CD4-positive, alpha-beta T cell treated with Interleukin-10 for 1 hour (primary cell): ENCODE data around the gene HSF5.

ENCODE experiments used
- DNase-seq: peaks from one replicate; pipeline ENCODE4 v3.0.0-alpha.2; 2020

HSF5 gene, protein sequence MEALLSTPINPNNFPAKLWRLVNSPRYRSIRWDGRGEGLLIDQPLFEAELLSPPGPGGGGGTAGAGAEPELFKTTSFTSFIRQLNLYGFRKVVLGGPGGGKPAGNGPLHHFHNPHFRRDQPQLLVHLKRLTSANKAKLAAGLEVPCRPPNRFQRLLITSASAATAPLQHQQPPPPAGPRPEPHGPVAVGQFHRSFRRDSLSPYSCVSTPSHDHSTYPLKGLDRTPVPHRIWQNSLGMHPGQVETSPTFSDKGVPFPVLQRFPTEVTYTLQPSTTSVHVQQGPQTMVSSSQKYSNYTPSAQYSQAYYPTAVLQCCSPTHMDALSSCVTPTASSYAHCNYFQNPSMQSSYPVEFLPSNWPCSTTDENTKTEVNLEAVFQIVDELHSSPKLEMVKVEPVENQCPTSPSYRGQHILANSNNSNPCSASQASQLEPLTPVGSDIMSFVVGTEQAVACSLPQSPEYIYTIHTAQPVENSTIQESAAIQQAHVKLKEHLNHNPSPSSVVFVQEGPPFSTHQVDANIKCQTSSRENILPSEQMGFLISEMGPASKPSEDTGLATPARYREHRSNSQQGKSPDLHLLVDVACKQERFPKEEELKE

DNA sequence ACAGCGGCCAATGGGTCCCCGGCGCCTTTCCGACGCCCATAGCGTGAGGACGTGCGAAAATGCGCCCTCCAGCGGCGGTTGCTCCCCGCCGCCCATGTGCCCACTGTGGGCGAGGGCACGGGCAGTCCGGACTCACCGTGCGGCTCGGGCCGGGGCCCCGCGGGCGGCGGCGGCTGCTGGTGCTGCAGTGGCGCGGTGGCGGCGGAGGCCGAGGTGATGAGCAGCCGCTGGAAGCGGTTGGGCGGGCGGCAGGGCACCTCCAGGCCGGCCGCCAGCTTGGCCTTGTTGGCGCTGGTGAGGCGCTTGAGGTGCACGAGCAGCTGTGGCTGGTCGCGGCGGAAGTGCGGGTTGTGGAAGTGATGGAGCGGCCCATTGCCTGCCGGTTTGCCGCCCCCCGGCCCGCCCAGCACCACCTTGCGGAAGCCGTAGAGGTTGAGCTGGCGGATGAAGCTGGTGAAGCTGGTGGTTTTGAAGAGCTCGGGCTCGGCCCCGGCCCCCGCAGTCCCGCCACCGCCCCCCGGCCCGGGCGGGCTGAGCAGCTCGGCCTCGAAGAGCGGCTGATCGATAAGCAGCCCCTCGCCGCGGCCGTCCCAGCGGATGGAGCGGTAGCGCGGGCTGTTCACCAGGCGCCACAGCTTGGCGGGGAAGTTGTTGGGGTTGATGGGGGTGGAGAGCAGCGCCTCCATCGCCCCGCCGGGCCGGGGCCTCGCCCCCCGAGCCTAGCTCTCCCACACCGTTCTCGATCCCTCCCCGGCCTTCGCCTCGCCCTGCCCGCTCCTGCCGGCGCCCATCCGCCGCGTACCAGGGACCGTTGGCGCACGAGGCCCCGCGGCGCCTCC lies at the start of gene HSF5:
Gene HSF5 (minus strand): TSS at position 820 of the 839 bp plus-strand sequence. CDS start 134 bp downstream, at position 686.
- peak; percentile 79 for DNase-seq

DNA sequence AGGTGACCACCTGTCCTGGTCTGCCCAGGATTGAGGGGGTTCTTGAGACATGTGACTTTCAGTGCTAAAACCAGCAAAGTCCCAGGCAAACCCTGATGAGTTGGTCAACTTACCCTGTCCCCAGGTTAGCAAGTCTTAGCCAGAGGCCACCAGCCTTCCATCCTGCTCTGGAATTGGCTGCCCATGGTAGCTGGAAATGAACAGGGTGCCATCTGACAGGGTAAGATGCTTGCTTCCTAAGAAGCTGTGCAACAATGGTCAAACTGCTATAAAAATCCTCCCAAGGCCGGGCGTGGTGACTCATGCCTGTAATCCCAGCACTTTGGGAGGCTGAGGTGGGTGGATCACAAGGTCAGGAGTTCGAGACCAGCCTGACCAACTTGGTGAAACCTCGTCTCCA lies 49.1 kb upstream of the HSF5 start:
- DNase-seq, result no peak

DNA sequence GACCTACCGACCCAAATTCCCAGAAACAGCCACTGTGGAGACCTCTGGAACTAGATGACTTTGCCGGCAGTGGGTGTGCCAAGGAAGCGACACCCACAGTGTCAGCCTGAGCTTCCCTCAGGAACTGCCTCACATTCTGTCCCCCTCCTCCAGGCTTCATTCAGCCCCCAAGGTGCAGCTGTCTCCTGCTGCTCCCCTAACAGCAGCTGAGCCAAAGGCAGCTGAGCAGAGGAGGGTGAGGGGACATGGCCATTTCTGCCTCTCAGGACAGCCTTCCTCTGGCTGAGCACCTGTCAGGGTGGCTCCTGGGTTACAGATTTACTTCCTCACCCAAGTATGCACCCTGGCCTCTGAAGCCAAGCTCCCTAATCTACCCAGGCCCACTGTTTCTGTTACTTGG lies 48.3 kb upstream of the HSF5 start:
- no peak for DNase-seq

DNA sequence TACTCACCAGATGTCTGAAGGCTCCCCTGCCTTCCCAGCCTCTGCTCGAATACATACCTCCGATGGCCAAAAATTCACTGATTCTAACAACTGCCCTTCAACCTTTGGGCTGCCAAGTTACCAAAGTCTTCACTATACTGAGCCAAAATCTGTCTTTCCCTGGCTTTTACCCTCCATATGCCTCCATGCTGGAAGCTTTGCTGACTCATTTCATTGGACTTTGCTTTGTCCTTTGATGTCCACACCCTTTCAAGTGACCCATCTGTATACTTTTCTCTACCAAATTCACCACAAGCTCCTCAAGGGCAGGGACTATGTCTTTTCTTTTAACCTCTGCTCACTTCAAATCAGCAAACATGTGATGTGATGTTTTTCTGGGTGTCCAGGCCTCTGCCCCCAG lies 47.2 kb upstream of the HSF5 start:
- no peak for DNase-seq

DNA sequence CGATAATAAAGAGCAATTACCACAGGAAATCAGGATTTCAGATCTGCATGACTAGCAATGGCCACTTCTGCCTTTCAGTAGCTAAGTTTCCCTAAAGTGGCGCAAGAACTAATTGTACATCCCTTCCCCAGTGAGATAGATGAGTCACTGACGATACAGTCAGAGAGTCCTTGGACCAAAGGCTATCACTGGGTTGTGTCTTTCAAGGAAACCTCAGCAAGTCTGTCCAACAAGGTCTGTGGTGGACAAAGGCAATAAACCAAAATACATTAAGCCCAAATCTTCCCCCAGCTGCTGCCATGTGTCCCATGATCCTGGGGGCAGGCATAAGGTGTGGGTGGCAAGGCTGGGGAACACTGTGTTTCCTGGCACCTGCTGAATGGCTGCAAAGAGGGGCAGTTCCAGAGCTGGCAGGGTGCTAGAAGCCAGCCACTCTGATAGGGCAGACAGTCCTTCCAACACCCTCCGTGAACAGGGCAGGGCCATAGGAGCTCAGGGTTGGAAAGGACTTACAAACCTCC lies 46.8 kb upstream of the HSF5 start:
- no peak for DNase-seq

DNA sequence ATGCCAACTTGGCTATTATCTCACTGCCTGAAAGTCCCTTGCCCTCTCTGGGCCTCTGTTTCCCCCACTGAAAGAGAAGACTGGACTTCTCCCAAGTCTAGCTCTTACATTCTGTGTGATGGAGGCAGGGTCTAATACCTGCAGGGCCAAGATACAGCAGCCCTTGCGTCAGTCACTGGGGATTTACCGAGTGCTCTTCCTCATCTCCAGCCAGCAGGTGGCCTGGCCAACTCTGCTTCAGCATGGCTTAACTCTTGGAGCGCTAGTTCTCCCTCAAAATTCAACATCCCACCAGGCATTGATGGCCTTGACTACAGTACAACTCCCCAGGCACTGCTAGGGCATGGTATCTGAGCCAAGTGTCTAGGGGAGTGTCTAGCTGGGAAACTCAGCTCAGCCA lies 46.1 kb upstream of the HSF5 start:
- no peak for DNase-seq

DNA sequence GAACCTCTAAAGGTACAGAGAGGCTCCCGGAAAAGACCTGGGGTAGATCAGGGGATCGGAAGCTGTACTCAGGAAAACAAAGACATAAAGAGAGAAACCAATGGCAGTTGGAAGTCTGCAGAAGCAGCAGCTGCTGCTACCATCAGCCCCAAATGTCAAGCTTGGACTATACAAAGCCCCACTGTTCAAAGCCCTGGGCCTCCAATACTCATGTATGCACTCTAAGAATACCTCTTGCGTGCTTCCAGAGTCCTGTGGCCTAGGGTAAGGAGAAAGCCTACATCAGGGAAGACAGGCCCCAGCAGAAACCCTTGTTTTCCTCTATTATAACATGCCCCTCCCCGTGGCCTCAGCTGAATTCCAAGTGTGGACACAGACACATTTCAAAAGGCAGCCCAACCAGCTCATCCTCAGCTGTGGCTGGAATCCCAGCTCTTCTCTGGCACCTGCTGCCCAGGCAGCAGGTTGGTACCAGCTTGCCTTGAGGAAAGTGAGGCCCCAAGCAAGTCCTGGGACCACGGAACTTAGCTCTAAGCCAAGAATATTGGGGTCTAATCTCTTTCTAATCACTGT lies 45.5 kb upstream of the HSF5 start:
- DNase-seq, result no peak

DNA sequence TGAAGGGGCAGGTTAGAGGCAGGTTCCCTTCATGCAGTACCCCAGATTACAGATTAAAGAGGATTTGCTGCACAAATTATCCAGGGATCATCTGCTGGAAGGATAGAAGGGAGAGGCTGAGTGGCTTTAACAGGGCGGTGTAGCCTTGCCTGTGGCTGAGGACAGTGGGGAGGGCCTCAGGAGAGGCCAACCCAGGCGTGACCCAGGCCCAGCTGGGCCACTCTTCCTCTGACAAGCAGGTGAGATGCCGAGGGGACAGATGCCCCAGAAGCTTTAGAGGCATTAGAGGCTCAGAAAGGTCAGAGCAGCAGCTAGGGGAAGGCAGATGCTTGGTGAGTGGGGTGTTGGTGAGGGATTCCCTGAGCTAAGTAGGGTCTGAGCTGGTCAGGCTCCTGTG lies 44.3 kb upstream of the HSF5 start:
- DNase-seq, result no peak

DNA sequence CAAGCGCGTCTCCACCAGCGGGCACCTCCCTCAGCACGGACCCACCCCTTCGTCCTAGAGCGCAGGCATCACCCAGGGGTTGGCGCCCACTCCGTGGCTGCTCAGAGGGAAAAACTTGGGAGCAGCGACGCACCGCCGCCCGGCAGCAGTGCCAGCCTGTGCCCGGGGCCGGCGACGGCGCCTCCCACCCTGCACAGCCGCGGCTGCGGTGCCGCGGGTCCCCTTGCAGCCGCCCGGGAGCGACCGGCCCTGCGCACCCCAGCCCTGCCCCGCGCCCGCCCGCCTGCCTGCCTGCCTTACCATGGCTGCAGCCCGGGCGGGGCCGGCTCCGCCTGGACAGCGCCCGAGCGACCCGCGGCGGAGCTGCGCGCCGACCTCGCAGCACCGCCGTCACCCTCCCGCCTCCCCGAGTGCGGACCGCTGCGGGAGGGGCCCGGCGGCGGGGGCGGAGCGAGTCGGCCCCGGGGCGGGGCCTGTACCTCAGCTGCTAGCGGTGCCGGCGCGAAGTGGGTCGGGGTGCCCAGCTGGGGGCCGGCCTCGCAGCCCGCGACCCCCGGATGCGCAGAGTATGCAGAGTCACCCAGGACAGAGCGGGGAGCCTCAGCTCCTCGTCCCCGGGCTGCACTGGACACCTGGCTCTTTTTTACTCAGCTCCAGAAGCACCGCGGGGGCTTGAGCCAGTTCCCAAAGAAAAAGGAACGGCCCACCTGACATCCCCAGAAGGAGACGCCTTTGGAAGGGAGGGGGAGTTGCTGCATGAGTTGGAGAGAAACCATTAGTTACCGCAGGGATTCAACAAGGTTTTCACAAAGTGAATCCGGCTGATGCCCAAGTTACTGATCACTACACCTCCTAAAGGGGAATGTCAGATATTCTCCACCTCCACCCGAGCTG lies 43.7 kb upstream of the HSF5 start:
- DNase-seq, result peak; percentile 73

DNA sequence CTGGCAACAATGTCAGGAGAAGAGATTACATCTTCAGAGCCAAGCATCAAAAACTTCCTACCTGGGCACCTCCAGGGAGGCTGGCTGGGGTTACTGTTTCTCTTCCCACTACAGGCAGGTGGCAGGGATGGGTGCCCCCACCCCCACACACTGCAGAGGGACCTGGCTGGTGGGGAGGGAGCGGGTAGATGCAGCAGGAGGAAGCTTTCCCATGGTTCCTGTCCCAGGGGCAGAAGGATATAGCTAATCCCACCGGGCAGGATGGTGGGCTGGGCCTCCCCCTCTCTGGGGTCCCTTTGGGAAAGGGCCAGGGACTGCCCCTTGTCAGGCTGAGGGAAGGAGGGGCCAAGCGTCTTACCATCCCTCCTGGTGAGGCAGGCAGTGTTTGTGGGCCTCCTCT lies 42.9 kb upstream of the HSF5 start:
- no peak for DNase-seq

DNA sequence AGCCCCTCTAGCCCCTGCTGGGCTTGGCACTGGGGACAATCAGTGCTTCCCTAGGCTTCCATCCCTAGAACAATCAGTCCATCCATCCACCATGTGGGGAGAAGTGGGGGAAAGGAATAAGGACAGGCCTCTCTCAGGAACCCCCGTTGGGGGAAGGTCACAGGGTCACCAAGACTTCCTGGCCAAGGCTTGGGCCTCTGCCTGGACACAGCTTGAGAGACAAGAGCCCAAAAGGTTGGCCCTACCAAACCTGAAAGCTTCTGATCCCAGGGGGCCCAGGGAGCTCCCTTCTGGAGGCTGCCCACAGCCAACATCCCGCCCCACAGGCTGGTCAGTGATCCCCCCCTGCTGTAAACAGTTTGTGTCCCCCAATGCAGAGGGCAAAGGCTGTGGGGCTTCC lies 42.4 kb upstream of the HSF5 start:
- DNase-seq, result no peak

DNA sequence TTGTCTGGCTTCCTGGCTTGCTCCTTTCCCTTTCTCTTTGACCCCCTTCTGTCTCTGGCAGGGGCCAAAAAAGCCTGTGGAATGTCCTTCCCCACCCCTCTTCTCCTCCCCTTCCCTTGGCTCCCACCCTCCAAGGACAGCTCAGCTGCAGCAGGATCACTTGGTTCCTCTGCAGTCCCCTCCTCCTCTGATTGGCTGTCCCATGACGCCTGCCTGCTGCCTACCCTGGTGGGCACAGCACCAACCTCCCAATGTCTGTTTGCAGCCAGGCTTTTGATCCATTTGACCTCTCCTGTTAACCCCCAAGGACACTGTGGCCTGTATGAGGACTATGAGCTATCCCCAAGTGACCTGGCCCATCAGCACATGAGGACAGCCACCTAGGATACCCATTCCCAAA lies 41.1 kb upstream of the HSF5 start:
- no peak for DNase-seq

DNA sequence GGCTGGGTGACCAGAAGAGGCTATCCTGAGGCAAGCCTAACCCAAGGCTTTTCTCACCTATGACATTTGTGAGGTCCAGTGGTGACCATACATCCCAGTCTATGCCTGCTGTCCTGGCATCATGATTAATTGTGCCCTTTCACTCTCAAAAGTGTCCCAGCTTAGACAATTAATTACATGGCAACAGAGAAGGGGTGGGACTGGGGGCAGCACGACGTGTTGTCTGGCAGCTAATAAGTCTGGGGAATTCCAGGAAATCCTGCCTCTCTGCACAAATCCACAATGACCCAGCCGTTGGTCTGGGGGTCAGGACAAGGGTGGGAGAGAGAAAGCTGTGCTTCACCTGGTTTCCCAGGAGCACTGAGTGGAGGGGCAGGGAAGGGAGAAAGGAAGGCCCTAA lies 40.2 kb upstream of the HSF5 start:
- no peak for DNase-seq

DNA sequence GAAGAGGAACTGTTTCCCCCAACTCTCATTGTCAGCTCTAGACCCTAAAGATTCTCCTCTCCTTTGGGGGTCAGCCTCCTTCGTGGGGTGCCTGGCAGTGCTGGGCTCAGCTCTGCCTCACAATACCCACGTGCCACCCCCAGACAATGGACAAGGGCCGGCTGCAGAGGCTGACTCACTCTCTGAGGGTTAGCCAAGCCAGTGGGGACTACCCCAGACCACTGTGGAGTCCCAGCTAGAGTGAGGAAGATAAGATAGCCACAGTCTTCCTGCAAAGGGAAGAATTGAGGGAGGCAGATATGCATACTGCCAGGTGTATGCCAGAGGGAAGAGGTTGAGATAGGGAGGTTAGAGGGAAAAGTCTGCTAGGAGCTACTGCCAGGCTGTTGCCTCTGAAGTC lies 39.7 kb upstream of the HSF5 start:
- no peak for DNase-seq

DNA sequence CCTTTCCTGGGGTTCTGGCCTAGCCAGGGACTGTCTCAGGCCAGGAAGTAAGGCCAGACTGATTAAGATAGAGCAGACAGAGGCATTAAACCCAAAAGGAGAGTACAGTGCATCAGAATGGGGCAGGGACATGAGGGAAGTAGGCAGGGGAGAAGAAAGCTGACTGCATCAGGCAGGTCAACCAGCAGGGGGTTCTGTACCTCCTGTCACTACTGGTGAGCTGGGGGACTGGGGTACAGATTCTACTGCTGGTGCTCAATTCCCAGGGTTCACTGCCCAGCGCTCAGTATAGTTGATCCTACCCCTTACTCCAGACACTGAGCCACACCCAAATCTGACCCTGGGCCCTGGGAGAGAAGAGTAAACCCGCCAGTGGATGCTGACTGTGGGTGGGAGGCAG lies 39.1 kb upstream of the HSF5 start:
- no peak for DNase-seq

DNA sequence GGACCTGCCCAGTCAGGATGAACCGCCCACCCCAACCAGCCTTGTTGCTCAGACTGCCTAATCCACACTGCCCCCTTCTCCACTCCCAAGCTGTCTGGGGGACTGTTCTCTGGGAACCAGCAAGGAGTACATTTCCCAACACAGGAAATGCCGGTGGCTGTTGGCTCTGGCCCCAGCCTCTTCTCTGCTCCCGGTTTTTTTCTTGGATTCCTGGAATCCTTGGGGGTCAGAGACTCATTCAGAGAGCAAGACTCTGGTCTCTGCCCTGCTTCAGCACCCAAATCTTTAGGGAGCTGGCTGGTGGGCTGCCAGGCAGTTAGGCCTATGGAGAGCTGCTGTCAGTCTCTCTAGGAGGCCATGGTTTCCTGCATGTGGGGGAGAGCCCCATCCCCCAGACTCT lies 37.0 kb upstream of the HSF5 start:
- DNase-seq, result no peak

DNA sequence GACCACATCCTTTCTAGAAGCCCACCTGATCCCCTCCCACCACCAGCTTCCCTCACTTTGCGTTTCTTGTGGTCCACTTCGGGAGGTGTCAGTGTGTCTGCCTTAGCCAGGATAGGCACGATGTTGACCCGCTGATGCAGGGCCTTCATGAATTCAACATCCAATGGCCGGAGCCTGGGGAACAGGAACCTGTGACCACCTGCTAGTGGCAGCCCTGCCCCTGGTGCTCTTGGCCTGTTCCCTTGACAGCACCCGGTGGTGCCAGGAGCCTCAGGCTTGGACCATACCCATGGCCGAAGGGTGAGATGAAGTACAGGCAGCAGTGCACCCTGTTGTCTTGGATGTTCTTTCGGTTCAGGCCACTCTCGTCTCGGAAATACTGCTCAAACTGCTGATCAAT lies 33.5 kb upstream of the HSF5 start:
- no peak for DNase-seq

DNA sequence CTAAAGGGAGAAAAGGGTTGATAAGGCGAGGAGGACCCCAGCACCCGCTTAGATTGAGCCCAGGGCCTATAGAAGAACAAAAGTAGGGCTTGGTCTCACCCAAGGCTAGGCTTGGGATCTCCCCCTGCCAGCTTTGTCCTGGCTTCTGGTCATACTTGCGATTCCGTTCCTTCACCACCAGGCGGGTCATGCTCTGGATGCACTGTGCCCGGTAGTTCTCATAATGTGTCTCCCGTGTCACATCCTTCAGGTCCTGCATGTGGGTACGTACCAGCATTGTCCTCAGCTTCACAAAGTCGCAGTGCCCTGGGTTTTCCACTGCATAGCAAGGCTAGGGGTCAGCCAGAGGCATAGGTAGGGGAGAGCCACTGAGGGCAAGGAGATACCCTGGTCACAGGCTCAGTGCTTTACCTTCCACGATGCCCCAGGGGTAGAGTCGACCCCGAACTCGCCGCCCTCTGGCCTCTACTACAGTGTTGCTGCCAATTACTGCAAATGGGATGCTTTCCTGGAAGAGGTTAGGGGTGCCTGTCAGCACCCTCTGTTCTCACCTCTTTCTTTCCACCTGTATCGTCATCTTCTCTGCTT lies 32.7 kb upstream of the HSF5 start:
- DNase-seq, result no peak

DNA sequence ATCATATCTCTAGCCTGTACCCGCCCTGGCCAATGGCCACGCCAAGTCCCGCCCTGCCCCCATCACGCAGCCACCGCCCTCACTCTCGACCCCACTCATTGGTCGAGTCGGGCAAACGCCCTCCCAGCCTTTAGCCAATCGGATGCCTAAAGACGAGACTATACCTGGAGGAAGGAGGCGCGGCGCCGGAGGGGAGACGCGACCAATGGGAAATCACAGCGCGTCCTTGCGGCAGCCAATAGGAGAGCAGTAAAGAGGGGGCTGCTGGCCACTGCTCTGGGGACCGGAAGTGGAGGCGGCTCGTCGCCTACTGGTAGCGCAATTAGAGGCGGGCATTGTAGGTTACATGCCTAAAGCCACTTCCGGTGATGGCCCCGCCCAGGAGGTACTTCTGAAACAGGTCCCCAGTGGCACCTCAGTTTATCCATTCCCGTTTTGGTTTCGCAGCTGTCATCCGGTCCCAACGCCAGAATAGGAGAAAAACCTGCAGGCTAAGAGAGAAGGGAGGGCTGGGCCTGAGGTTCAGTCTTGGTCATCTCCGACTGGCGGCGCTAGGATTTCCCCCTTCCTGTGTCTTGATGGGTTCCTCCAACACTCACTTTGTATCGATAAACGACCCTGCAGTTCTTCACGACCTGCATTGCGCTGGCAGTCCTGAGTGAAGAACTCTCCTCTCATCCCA lies 29.9 kb upstream of the HSF5 start:
- peak; percentile 100 for DNase-seq

DNA sequence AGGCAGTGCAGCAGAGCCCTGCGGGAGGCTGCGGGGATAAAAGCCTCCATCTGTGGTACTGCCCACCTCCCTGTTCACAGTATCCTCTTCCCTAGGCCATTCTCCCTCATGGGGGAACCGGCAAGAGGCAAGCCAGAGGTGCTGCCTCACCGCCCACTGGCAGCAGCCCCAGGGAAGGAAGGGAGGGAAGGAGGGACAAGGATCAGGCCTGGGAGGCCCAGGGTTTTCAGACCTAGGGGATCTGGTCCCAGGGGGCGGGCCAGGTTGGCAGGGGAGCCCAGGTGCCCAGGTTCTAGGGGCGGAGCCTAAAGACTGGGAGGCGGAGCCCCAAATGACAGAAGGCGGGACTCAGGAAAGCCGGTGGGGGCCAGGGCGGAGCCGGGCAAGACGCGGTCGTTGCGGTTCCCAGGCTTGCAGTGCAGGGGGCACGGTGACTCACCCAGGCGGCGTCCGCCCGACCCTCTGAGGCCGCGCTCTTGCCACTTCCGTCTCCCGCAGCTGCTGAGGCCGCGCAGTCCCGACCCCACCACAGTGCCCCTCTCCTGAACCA lies 29.2 kb upstream of the HSF5 start:
- DNase-seq, result no peak
